HG03196 (cell line): ENCODE data around the gene HYDIN.

Experiments used
- ATAC-seq: cut with Tn5 transposase; IDR thresholded peaks from one replicate; pipeline ENCODE4 v1.9.1; 2021; ENCODE audit not compliant: unreplicated experiment

Gene HYDIN

DNA sequence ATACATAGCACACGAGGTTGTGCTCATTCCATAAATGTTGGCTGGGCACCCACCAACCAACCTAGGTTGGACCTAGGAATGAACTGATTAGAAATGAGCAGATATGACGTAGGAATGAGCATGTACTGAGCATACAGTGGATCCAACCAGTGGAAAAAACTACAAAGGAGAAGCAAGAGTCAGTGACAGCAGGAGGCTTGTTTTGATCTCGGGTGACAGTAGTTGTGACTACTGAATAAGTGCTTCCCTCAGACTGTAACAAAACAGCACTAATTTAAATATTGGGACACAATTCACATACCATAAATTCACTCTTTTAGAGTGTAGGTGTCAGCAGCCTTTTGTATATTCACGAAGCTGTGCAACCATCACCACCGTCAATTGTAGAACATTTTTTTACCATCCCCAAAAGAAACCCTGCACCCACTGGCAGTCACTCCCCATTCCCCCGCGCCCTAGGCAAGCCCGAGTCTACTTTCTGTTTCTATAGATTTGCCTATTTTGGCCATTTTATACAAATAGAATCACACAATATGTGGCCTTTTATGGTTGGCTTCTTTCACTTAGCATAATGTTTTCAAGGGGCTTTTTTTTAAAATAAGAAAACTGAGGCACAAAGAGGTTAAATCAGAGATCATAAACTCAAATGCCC lies 436.5 kb downstream of the HYDIN start:
- ATAC-seq, result peak; percentile 43

DNA sequence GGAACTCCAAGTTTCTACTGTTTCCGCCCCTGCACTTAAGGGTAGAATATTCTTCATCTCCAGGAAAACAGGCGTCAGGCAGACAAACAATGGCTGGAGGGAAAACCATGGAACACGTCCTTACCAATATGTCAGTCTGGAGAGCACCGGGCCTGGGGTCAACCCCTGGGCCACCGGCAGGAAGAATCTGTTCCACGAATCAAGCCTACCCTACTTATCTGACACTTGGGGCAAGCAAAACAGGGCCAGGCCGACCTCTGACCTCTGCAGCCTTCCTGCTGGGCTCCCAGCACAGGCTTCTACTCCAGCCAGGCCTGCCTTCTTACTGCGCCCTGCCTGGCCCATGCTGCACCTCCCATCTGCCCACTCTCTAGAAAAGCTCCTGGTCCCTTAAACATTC lies 439.7 kb downstream of the HYDIN start:
- no peak for ATAC-seq

- ATAC-seq, result no peak
Observed at GRCh38 chr16:70789595-70790447, 440.7 kb downstream of the HYDIN start.

- ATAC-seq, result no peak
Observed at GRCh38 chr16:70788668-70789594, 441.6 kb downstream of the HYDIN start.

DNA sequence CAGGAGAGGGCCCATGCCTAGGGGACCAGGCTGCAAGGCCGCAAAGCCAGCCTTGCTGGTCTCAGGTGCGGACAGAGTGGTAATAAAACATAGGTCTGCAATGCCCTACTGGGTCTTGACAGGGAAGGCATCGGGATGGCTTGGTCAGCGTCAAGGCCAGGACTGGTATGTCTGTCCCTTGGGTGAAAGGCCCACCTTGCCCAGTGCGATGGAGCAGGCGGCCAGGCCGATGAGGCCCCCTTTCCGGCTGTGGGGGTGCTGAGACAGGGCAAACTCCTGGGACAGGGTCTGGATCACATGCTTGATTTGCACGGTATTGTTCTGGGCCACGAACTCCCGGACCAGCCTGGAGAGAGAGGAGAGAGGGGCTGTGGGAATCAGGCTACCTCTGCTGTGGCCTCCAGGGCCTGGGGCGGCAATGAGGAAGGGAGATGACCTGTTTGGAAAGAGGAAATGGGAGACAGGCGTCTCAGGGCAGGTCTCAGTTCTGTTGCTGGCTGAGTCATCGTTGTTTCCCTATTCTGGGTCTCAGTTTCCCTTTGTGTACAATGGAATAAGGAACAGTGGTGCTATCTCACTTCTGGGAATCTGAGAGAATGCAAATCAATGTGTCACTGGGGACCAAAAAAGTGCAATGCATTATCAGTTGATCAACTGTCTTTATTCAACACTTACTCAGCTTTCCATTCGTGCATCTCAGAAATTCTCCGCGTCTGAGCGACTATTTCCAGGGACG lies 444.3 kb downstream of the HYDIN start:
- no peak for ATAC-seq

DNA sequence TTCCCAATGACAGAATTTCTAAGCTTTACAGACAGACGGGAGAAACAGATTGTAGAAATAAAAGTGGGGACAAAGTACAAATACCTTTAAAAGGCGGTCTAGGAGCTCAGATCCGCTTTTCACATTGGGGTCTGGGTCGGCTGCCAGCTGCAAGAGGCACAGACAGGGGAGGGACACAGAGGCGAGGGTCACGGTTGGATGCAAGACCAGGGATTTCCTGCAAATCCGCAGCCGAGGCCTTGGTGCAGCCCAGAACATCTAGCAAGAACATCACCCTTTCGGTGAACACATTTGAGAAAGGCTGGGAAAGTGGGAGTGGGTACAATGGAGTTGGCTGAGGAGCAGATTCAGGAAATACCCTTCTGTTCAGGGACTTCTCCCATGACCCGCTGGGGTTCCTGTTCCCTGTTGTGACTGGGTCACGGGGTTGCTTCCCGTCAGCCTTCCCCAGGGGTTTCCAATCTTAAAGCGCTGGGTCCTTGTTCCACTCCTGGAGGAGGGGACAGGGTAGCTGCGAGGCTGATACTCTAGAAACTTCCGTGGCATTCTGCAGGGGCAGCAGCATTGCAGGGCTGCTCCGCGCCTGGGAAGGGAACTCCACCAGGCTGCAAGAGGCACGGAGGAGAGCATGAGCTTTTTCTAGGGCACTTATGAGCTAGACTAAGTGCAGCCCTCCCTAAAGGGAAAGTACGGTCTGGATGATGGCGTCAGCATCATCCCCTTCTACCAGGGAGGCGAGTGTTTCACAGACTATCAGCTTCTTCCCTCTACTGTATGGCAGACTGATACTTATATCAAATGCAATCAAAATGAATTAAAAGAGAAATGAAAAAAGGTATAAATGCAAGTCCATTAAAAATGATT lies 445.6 kb downstream of the HYDIN start:
- ATAC-seq, result no peak

DNA sequence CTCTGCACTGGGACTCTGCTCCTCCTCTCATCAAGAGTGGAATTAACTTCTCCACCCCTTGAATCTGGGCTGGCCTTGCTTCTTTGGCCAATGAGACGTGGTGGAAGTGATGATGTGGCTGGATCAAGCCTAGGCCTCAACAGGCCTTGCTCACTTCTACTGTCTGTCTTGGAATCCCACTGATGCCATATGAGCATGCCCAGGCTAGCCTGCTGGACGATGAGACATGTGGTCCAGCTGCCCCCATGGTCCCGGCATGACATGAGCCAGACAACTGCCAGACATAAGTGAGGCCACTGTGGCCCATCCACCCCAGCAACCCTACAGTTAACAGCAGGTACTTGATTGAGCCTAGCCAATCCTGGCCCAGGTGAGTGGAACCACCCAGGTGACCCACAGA lies 448.3 kb downstream of the HYDIN start:
- no peak for ATAC-seq

GRCh38 chr16:70781800-70782199 lies 448.7 kb downstream of the HYDIN start:
- no peak for ATAC-seq

DNA sequence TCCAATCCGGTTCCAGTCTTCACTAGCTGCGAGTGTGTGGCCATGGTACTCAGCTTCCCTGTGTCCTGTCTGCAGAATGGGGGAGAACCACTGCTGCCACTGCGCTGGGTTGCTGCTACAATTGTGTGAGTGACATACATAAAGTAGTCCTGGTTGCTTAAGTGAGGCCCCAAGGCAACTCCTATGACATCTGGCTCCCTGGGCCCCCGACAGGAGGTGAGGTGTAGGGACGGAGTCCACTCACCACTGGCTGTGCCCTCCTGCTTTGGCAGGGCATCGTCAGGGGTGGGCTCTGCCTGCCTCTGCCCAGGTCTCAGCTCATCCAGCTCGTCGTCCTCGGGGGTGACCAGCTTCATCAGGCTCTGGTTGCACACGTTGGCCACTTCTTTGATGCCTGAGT lies 450.0 kb downstream of the HYDIN start:
- ATAC-seq, result no peak

- no peak for ATAC-seq
Observed at GRCh38 chr16:70779361-70779760, 451.2 kb downstream of the HYDIN start.

- ATAC-seq, result no peak
Observed at GRCh38 chr16:70778901-70779309, 451.6 kb downstream of the HYDIN start.

DNA sequence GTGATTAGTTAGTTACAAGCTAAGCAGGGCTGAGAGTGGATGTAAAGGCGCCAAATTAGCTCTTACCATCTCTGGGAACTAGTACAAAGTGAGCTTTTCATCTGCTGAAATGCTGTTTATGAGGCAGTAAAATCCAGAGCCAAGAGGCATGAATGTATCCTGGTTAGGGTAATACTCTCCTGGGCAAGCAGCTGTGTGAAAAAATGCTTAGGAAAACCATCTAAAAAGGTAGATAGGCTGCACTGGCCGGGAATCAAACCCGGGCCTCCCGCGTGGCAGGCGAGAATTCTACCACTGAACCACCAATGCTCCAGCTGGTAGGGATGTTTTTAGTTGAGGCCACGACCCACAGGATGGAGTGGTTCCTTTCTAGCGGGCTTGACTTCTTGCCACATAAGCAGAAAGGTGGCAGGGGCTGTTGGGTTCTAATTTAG lies 452.5 kb downstream of the HYDIN start:
- no peak for ATAC-seq

GRCh38 chr16:70777496-70777895 lies 453.0 kb downstream of the HYDIN start:
- no peak for ATAC-seq

DNA sequence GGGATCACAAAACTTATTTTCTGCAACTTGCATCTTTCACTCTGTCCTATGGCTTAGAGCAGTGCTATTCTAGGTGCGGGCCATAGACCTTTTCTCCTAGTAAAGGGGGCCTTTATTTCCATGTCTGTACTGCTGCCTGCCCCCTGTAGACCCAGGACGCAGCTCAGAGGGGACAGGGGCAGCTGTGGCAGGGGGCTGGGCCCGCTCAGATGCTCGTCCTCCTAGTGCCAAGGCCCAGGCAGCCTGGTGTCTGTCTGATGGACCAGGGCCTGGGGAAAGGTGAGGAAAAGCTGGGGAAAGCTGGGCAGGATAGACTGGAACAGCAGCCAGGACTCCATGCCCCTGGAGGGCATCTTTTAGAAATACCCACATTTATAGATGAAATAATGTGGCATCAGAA lies 455.1 kb downstream of the HYDIN start:
- ATAC-seq, result no peak

- no peak for ATAC-seq
Observed at GRCh38 chr16:70774261-70774660, 456.3 kb downstream of the HYDIN start.

GRCh38 chr16:70772493-70772892 lies 458.0 kb downstream of the HYDIN start:
- no peak for ATAC-seq

- no peak for ATAC-seq
Observed at GRCh38 chr16:70770626-70771552, 459.6 kb downstream of the HYDIN start.

GRCh38 chr16:70770291-70770625 lies 460.3 kb downstream of the HYDIN start:
- ATAC-seq, result no peak

DNA sequence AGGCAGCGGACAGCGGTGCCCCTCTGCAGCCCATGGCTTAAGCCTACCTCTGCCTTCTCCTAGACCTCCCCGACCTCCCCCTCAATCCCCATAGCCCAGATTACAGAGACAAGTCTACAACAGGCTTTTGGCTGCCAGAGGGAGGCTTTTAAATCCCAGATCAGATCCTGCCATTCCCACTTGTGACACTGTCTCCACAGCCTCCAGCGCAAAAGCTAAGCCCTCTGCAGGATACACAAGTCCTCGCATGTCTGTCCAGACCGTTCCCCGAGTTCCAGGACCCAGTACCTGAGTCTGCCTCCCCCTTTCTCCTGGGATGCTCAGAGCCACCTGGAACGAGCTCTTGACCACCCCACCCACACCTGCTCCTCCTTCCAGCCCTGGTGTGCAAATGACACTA lies 460.8 kb downstream of the HYDIN start:
- no peak for ATAC-seq
